ENCODE data around the gene BBS7. TPM values are rescaled to one million over a fixed set of nuclear protein-coding genes. Genes with fewer than 3 reads are reported as not detected.

The BBS7 gene
- total RNA-seq, 1 experiment from 2014 or later, result 20.3 TPM

- H3K79me2 ChIP-seq (ENCODE audit: low read depth), result no peaks in the 10 kb centered on the region
- DNase-seq, result no peak
- H3F3A ChIP-seq (ENCODE audit: insufficient read depth, low read depth), result no peaks in the 10 kb centered on the region
- H3K4me2 ChIP-seq, result no peak overlapping the region
- no peaks in the 10 kb centered on the region for H3K9me2 ChIP-seq (ENCODE audit: insufficient read depth)
- H3K4me1 ChIP-seq (replicated peaks; ENCODE audit: insufficient read depth), result no peaks in the 10 kb centered on the region
- H4K20me1 ChIP-seq (ENCODE audit: insufficient read depth), result no peaks in the 10 kb centered on the region
- CTCF ChIA-PET, result no interaction called here
- peaks cover 3% of the 10 kb centered on the region; the same call in 1 of the 2 replicates for H3K9me3 ChIP-seq (ENCODE audit: insufficient read depth, low read depth)
- no peak overlapping the region for H2AFZ ChIP-seq
- H3K4me3 ChIP-seq, result no peak overlapping the region
- TF ChIP-seq CTCF (conservative IDR thresholded peaks at IDR 0.05) (no peak), EZH2 (IDR thresholded peaks at IDR 0.05; ENCODE audit: low read depth) (no peak)
- H3K27ac ChIP-seq, result no peak overlapping the region
- no peaks in the 10 kb centered on the region for H3K36me3 ChIP-seq (ENCODE audit: low read depth)
- BruUV-seq (replicated peaks), result no TSS peak
- H3K27me3 ChIP-seq (ENCODE audit: insufficient read depth, low read depth), result no peaks in the 10 kb centered on the region
- intact Hi-C loops (cut with micrococcal nuclease; ENCODE audit: unreplicated experiment), result no loop called here
- POLR2A ChIA-PET (ENCODE audit: unreplicated experiment), result no interaction called here
These were observed 8.9 kb upstream of the BBS7 start for GRCh38 chr4:121879135-121879534.

GRCh38 chr4:121877041-121877773 lies 6.9 kb upstream of the BBS7 start:
- Histone ChIP-seq H3K36me3 (ENCODE audit: low read depth) (no peaks in the 10 kb centered on the region), H3K79me2 (ENCODE audit: low read depth) (no peaks in the 10 kb centered on the region), H3K4me3 (no peak overlapping the region), H3K4me1 (replicated peaks; ENCODE audit: insufficient read depth) (no peaks in the 10 kb centered on the region), H3K27me3 (ENCODE audit: insufficient read depth, low read depth) (no peaks in the 10 kb centered on the region), H3K9me2 (ENCODE audit: insufficient read depth) (no peaks in the 10 kb centered on the region), H4K20me1 (ENCODE audit: insufficient read depth) (no peaks in the 10 kb centered on the region), H3F3A (ENCODE audit: insufficient read depth, low read depth) (no peaks in the 10 kb centered on the region), H3K9me3 (ENCODE audit: insufficient read depth, low read depth) (peaks cover under 1% of the 10 kb centered on the region; the same call in 1 of the 2 replicates), H2AFZ (no peak overlapping the region), H3K27ac (no peak overlapping the region), H3K4me2 (no peak overlapping the region)
- POLR2A ChIA-PET (ENCODE audit: unreplicated experiment), result no interaction called here
- TF ChIP-seq EZH2 (IDR thresholded peaks at IDR 0.05; ENCODE audit: low read depth), result no peak
- TF ChIP-seq CTCF (conservative IDR thresholded peaks at IDR 0.05), result peak; percentile 35; the same call in 1 of the 2 replicates
- no peak for DNase-seq
- intact Hi-C loops (cut with micrococcal nuclease; ENCODE audit: unreplicated experiment), result no loop called here
- CTCF ChIA-PET, result interaction anchor here (0.5 kb wide), 1 partner anchor 11 kb away, joined by 4 read pairs; no protein-coding TSS in a partner anchor
- BruUV-seq (replicated peaks), result no TSS peak

- Histone ChIP-seq H3K27ac (no peak overlapping the region), H3K4me2 (no peak overlapping the region), H4K20me1 (ENCODE audit: insufficient read depth) (no peaks in the 10 kb centered on the region), H3K4me3 (no peak overlapping the region), H3K27me3 (ENCODE audit: insufficient read depth, low read depth) (no peaks in the 10 kb centered on the region), H3K4me1 (replicated peaks; ENCODE audit: insufficient read depth) (no peaks in the 10 kb centered on the region), H3K36me3 (ENCODE audit: low read depth) (no peaks in the 10 kb centered on the region), H3K9me3 (ENCODE audit: insufficient read depth, low read depth) (no peaks in the 10 kb centered on the region), H3F3A (ENCODE audit: insufficient read depth, low read depth) (peaks cover under 1% of the 10 kb centered on the region; the same call in 1 of the 2 replicates), H3K9me2 (ENCODE audit: insufficient read depth) (no peaks in the 10 kb centered on the region), H2AFZ (no peak overlapping the region), H3K79me2 (ENCODE audit: low read depth) (no peaks in the 10 kb centered on the region)
- intact Hi-C loops (cut with micrococcal nuclease; ENCODE audit: unreplicated experiment), result no loop called here
- ChIA-PET POLR2A (ENCODE audit: unreplicated experiment) (no interaction called here), CTCF (no interaction called here)
- BruUV-seq (replicated peaks), result no TSS peak
- no peak for TF ChIP-seq EZH2 (IDR thresholded peaks at IDR 0.05; ENCODE audit: low read depth)
- TF ChIP-seq CTCF (conservative IDR thresholded peaks at IDR 0.05), result no peak
- DNase-seq, result no peak
These were observed 5.8 kb upstream of the BBS7 start for GRCh38 chr4:121876070-121876469.

Measured in PC-9 (cell line).